Suprapubic skin (tissue), 4 donors: ENCODE measurements around the gene SIPA1L3. TPM values are rescaled to one million over a fixed set of nuclear protein-coding genes. Genes with fewer than 3 reads are reported as not detected.
"Not testable (repeated sequence)": the region's sequence is repeated elsewhere in the genome, so short reads cannot be mapped to it uniquely, and the experiment has no call there.

Source experiments
- DNase-seq, 2 donors: peaks; one replicate each; pipeline ENCODE4 v3.0.0-alpha.2; 2019; ENCODE audit warnings: low spot score in 2 of 2
- H3K27ac ChIP-seq: fragments of 200-600 bp; sonication (generic); one replicate; pipeline ENCODE4 v1.5.1; 2019
- H3K27me3 ChIP-seq: fragments of 200-600 bp; sonication (generic); one replicate; pipeline ENCODE4 v1.5.1; 2019
- H3K36me3 ChIP-seq: fragments of 200-600 bp; sonication (generic); one replicate; pipeline ENCODE4 v1.5.1; 2019
- H3K4me1 ChIP-seq: fragments of 200-600 bp; sonication (generic); one replicate; pipeline ENCODE4 v1.5.1; 2019
- H3K4me3 ChIP-seq: fragments of 200-600 bp; sonication (generic); one replicate; pipeline ENCODE4 v1.5.1; 2019; ENCODE audit warnings: mild to moderate bottlenecking
- H3K9me3 ChIP-seq: fragments of 200-600 bp; sonication (generic); one replicate; pipeline ENCODE4 v1.5.1; 2019
- EP300 ChIP-seq: sonication (generic); formaldehyde crosslinking; IDR thresholded peaks from one replicate; pipeline ENCODE4 v1.6.1; 2017; ENCODE audit warnings: antibody characterized with exemption
- POLR2A ChIP-seq, 2 donors: fragments of 450-650 bp; IDR thresholded peaks; one replicate each; pipeline ENCODE4 v1.6.1; 2017; ENCODE audit warnings: antibody characterized with exemption in 2 of 2, mild to moderate bottlenecking in 2 of 2, moderate library complexity in 2 of 2
- POLR2AphosphoS5 ChIP-seq, 3 donors: sonication (generic); formaldehyde crosslinking; IDR thresholded peaks; one replicate each; pipeline ENCODE4 v1.6.1; 2017; ENCODE audit warnings: antibody characterized with exemption in 3 of 3
- WGBS: methylation state at CpG from one replicate; pipeline ENCODE4 v1.1.5; 2018; 5-methylcytosine and 5-hydroxymethylcytosine counted together
- total RNA-seq, 4 donors: library from RNA; depleted of rRNA; stranded (reverse); fragments of >200 nt; gene quantifications; one replicate each; pipeline ENCODE4 v1.1.0, GENCODE V29; 2016
- TF ChIP-seq, protein P1 (sequence below), 2 donors: fragments of 200-600 bp in 1 of 2; fragments of 450-650 bp in 1 of 2; sonication (generic) in 1 of 2; IDR thresholded peaks; one replicate each; pipeline ENCODE4 v1.5.1; 2016 to 2019; ENCODE audit warnings: antibody characterized with exemption in 2 of 2, mild to moderate bottlenecking in 1 of 2, moderate library complexity in 1 of 2

SIPA1L3 gene
- total RNA-seq, 4 donors from 2014 or later: 52.6 to 92.1 (median 81.8) TPM

DNA sequence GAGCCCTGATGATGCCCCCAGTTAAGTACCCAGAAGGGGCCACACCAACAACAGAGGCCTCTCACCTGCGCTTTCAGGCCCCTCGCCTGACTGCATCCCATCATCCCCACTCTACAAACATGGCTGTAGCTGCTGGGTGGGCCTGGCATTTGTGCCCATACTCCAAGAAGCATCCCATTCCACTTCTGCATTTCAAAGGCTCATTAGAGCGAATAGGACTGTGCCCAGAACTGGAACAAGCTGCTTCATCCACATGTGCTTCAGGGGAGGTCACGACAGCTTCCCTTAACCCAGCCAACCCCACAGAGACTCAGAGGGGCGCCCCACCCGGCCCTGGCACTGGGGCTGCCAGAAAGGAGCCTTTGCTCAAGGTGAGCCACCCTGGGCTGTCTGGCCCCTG lies 156.9 kb downstream of the SIPA1L3 start:
- no peak for TF ChIP-seq POLR2A (IDR thresholded peaks at IDR 0.05)
- Histone ChIP-seq H3K9me3 (no peaks in the 10 kb centered on the region), H3K4me1 (no peaks in the 10 kb centered on the region), H3K36me3 (peaks cover 5% of the 10 kb centered on the region), H3K27ac (no peak overlapping the region), H3K4me3 (no peak overlapping the region), H3K27me3 (no peaks in the 10 kb centered on the region)
- WGBS: 73% methylated on average over 5 of the region's 6 CpGs
- DNase-seq: no peak

DNA sequence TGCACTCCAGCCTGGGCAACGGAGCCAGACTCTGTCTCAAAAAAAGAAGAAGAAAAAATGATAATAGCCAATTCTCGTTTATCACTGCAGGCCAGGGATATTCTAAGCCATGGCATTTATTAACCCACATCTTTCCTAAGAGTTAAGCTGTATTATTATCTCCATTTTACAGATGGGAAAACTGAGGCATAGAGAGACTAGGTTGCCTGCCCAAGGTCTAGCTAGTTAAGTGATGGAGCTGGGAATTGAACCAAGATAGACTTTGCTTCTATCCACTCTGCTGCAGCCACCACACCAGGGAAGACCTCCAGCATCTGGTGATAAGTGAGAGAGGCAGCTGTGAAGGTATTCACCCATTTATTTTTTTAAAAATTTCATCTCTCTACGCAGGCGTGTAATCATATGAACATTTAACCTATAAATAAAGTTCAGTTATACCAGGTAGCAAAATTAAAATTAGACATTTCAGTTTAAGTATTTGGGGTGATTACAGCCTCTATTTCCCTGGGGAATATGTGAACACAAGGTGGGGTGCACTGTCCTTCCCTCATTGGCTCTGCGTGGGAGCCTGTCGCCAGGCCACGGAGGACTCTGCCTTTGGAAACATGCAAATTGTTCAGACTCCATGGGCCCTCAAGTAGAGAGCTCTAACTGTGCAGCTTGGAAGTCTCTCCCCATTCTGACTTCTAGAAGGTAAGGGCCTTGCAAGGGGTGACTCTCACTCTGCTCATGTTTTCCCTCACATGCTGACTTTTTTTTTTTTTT lies 157.8 kb downstream of the SIPA1L3 start:
- H3K36me3 ChIP-seq: peaks cover 5% of the 10 kb centered on the region
- WGBS: 82% methylated on average over 7 of the region's 7 CpGs
- no peaks in the 10 kb centered on the region for H3K4me1 ChIP-seq
- no peaks in the 10 kb centered on the region for H3K27me3 ChIP-seq
- TF ChIP-seq POLR2AphosphoS5 (IDR thresholded peaks at IDR 0.05) (no peak), POLR2A (IDR thresholded peaks at IDR 0.05) (no peak), EP300 (no peak)
- TF ChIP-seq, protein P1, sequence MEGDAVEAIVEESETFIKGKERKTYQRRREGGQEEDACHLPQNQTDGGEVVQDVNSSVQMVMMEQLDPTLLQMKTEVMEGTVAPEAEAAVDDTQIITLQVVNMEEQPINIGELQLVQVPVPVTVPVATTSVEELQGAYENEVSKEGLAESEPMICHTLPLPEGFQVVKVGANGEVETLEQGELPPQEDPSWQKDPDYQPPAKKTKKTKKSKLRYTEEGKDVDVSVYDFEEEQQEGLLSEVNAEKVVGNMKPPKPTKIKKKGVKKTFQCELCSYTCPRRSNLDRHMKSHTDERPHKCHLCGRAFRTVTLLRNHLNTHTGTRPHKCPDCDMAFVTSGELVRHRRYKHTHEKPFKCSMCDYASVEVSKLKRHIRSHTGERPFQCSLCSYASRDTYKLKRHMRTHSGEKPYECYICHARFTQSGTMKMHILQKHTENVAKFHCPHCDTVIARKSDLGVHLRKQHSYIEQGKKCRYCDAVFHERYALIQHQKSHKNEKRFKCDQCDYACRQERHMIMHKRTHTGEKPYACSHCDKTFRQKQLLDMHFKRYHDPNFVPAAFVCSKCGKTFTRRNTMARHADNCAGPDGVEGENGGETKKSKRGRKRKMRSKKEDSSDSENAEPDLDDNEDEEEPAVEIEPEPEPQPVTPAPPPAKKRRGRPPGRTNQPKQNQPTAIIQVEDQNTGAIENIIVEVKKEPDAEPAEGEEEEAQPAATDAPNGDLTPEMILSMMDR (IDR thresholded peaks at IDR 0.05): no peak
- no peaks in the 10 kb centered on the region for H3K9me3 ChIP-seq
- DNase-seq: no peak
- no peak overlapping the region for H3K27ac ChIP-seq
- H3K4me3 ChIP-seq: no peak overlapping the region

DNA sequence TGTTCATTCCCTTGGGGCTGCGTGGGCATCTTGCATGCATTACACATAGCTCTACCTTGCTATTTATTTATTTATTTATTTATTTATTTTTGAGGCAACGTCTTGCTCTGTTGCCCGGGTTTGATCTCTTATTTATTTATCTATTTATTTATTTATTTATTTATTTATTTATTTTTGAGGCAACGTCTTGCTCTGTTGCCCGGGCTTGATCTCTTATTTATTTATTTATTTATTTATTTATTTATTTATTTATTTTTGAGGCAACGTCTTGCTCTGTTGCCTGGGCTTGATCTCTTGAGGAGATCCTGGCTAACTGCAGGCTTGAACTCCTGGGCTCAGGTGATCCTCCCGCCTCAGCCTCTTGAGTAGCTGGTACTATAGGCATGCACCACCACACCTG lies 158.8 kb downstream of the SIPA1L3 start:
- not testable (repeated sequence) for DNase-seq, H3K27ac ChIP-seq, H3K9me3 ChIP-seq, H3K36me3 ChIP-seq, H3K27me3 ChIP-seq, H3K4me3 ChIP-seq, H3K4me1 ChIP-seq
- WGBS: 93% methylated on average over 7 of the region's 7 CpGs

DNA sequence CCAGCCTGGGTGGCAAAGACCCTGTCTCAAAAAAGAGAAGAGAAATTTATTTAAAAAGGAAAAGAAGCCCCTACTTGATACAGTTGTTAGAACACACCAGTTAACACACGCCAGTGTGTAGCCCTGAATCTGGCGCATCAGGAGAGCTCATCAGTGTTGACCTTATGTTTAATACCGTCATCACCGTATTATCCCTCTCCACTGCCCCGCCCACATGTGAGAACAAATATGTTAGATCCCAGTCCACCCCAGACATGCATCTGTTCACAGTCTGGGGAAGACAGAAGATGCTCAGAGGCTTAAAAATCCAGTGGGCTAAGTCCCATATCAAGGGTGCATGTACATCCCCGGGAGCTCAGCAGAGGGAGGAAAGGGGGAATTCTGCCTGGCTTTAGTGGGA lies 161.8 kb downstream of the SIPA1L3 start:
- H3K36me3 ChIP-seq: peaks cover 3% of the 10 kb centered on the region
- no peak for DNase-seq
- H3K27ac ChIP-seq: no peak overlapping the region
- no peaks in the 10 kb centered on the region for H3K27me3 ChIP-seq
- 77% methylated on average over 6 of the region's 6 CpGs for WGBS
- H3K4me1 ChIP-seq: no peaks in the 10 kb centered on the region
- no peaks in the 10 kb centered on the region for H3K9me3 ChIP-seq
- no peak overlapping the region for H3K4me3 ChIP-seq
- TF ChIP-seq, protein P1 (IDR thresholded peaks at IDR 0.05): no peak
- TF ChIP-seq EP300: no peak
- no peak for TF ChIP-seq POLR2AphosphoS5 (IDR thresholded peaks at IDR 0.05)
- no peak for TF ChIP-seq POLR2A (IDR thresholded peaks at IDR 0.05)

DNA sequence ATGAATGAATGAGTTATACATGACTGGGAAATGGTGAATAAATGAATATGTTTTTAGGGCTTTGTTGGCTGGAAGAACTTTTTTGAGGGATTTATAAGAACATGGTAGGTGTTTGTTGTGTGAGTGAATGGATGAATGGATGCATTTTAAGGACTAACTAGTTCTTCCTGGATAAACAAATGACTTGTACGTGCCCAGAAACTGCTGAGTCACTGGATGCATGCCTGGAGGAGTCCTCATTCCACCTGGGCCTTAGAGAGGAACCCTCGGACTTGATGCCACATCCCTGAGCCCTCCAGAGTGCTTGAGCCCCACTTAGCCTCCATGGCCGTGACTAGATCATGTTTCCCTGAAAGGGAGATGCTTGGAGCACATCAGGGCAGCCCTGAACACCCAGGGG lies 163.6 kb downstream of the SIPA1L3 start:
- TF ChIP-seq EP300 (no peak), POLR2A (IDR thresholded peaks at IDR 0.05) (no peak), POLR2AphosphoS5 (IDR thresholded peaks at IDR 0.05) (no peak)
- TF ChIP-seq, protein P1 (IDR thresholded peaks at IDR 0.05): no peak
- no peak for DNase-seq
- no peak overlapping the region for H3K27ac ChIP-seq
- H3K36me3 ChIP-seq: no peaks in the 10 kb centered on the region
- H3K4me1 ChIP-seq: no peaks in the 10 kb centered on the region
- no peak overlapping the region for H3K4me3 ChIP-seq
- H3K9me3 ChIP-seq: no peaks in the 10 kb centered on the region
- WGBS: 29% methylated on average over 2 of the region's 3 CpGs
- no peaks in the 10 kb centered on the region for H3K27me3 ChIP-seq

DNA sequence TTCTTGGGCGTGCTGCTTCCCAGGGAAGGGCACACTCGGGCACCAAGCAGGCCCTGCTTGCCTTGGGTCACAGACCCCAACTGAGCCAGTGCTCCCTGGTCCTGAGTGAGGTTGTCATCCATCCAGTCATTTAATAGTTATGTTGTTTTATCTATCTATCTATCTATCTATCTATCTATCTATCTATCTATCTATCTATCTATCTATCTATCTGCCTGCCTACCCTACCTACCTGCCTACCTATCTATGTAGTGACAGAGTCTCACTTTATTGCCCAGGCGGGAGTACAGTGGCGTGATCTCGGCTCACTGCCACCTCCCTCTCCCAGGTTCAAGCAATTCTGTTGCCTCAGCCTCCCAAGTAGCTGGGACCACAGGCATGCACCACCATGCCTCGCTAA lies 164.0 kb downstream of the SIPA1L3 start:
- not testable (repeated sequence) for H3K27me3 ChIP-seq, H3K36me3 ChIP-seq, H3K9me3 ChIP-seq, H3K4me1 ChIP-seq, H3K4me3 ChIP-seq, DNase-seq, H3K27ac ChIP-seq
- WGBS: 96% methylated on average over 6 of the region's 6 CpGs

DNA sequence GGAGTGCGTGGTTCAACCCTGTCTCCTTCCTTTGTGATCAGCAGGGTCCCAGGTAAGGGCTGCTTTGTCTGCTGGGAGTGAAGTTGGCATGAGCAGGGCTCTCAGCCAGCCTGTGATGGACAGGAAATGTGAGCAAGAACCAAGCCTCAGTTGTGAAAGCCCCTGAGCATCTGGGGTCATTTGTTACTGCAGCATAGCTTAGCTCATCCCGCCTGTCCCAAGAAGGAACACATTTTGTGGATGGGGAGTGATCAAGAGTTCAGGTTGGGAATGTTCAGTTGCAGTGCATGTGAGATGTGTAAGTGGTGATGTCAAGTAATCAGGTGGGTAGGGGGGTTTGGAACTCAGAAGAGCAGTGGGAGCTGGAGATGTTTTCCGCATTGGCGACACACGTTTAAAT lies 164.6 kb downstream of the SIPA1L3 start:
- no peaks in the 10 kb centered on the region for H3K36me3 ChIP-seq
- H3K27ac ChIP-seq: no peak overlapping the region
- DNase-seq: no peak
- H3K4me1 ChIP-seq: no peaks in the 10 kb centered on the region
- TF ChIP-seq EP300 (no peak), POLR2A (IDR thresholded peaks at IDR 0.05) (no peak), POLR2AphosphoS5 (IDR thresholded peaks at IDR 0.05) (no peak)
- TF ChIP-seq, protein P1 (IDR thresholded peaks at IDR 0.05): no peak
- 99% methylated on average over 5 of the region's 5 CpGs for WGBS
- H3K4me3 ChIP-seq: no peak overlapping the region
- H3K27me3 ChIP-seq: no peaks in the 10 kb centered on the region
- H3K9me3 ChIP-seq: no peaks in the 10 kb centered on the region
